Endothelial cell of umbilical vein (primary cell): ENCODE results near the gene CIITA.

ENCODE experiments used
- CTCF ChIP-seq, 2 donors: IDR thresholded peaks; 1 replicate in 1 of 2; 2 replicates in 1 of 2; pipeline ENCODE4 v1.5.1; 2011; ENCODE audit warnings: low read length in 2 of 2, mild to moderate bottlenecking in 2 of 2, moderate library complexity in 2 of 2, control low read depth in 1 of 2, inconsistent platforms in 1 of 2, low read depth in 1 of 2; ENCODE audit not compliant: insufficient read depth in 1 of 2; ENCODE audit errors: extremely low read depth in 1 of 2
- JUN ChIP-seq: IDR thresholded peaks from 2 replicates; pipeline ENCODE4 v1.6.1; 2011; ENCODE audit warnings: borderline replicate concordance, low read depth; ENCODE audit not compliant: insufficient read length, insufficient read depth
- MYC ChIP-seq: IDR thresholded peaks from one replicate; pipeline ENCODE4 v1.6.1; 2011; ENCODE audit warnings: mild to moderate bottlenecking, low read depth, low read length
- POLR2A ChIP-seq: IDR thresholded peaks from 2 replicates; pipeline ENCODE4 v1.6.1; 2012; ENCODE audit warnings: low read depth, mild to moderate bottlenecking, control low read depth, low read length
- POLR2AphosphoS5 ChIP-seq: IDR thresholded peaks from 2 replicates; pipeline ENCODE4 v1.6.1; 2012; ENCODE audit warnings: low read depth, mild to moderate bottlenecking, control low read depth, low read length, moderate library complexity; ENCODE audit not compliant: insufficient read depth
- TF ChIP-seq, protein P1 (sequence below): IDR thresholded peaks from 2 replicates; pipeline ENCODE4 v1.6.1; 2011; ENCODE audit not compliant: insufficient read depth, insufficient read length

- no peak for TF ChIP-seq POLR2AphosphoS5
- no peak for TF ChIP-seq CTCF (IDR thresholded peaks at IDR 0.05; ENCODE audit: extremely low read depth in 1 of 2, insufficient read depth in 1 of 2, low read depth in 1 of 2, low read length in 2 of 2)
- TF ChIP-seq, protein P1, sequence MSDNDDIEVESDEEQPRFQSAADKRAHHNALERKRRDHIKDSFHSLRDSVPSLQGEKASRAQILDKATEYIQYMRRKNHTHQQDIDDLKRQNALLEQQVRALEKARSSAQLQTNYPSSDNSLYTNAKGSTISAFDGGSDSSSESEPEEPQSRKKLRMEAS = no peak
- TF ChIP-seq MYC = no peak
- no peak for TF ChIP-seq POLR2A
- no peak for TF ChIP-seq JUN
These were observed 29.8 kb upstream of the CIITA start for GRCh38 chr16:10847176-10847575.
